ENCODE measurements around the gene NANOS1. TPM values are rescaled to one million over a fixed set of nuclear protein-coding genes. Genes with fewer than 3 reads are reported as not detected.

Gene NANOS1
- 18.0 TPM for total RNA-seq (2021; ENCODE audit: unreplicated experiment)
- 14.0 TPM for polyA plus RNA-seq (2012; ENCODE audit: insufficient read length)
- Bru-seq, nascent RNA: percentile 69 among the genes with signal in this experiment
- BruChase-seq, experiment 1, labeled RNA remaining after a 2-hour chase: percentile 84 among the genes with signal in this experiment
- percentile 92 among the genes with signal in this experiment for BruChase-seq, experiment 2, labeled RNA remaining after a 6-hour chase
- long read RNA-seq, full-length matches to known transcripts: 83 of 83 reads
- long read RNA-seq, partial matches to known transcripts: 0 of 83 reads
- long read RNA-seq, other reads (novel, unspliced or antisense): 0 of 83 reads

- in situ Hi-C loops (cut with HindIII; ENCODE audit: low pct_unique_long_range_greater_than_20kb, low sequenced_read_pairs) (no loop called here), intact Hi-C loops (cut with micrococcal nuclease; ENCODE audit: unreplicated experiment) (loop anchor here (5.0 kb wide), 3 partner anchors 273 to 463 kb away; no protein-coding TSS in a partner anchor)
- peak within 1 kb of the TSS; percentile 60 to 76 for H3K4me3 ChIP-seq (ENCODE audit: low read depth in 2 of 2, low read length in 2 of 2)
- ATAC-seq (peak; percentile 50), DNase-seq (ENCODE audit: low read depth, low spot score) (no peak)
- ChIA-PET CTCF (interaction anchor here (0.7 kb wide), 1 partner anchor 292 kb away, joined by 3 read pairs; no protein-coding TSS in a partner anchor), POLR2A (interaction anchor here (0.5 kb wide), 1 partner anchor 214 kb away, joined by 3 read pairs; no protein-coding TSS in a partner anchor)
- H3K27me3 ChIP-seq (ENCODE audit: control insufficient read depth, insufficient read depth, low read length): no peaks in the 10 kb centered on the region
- H3K4me1 ChIP-seq (ENCODE audit: control insufficient read depth, insufficient read depth, low read length): peaks cover 47% of the 10 kb centered on the region
- H3K27ac ChIP-seq (ENCODE audit: low read length): peak within 1 kb of the TSS; percentile 80
- H3K9me3 ChIP-seq (ENCODE audit: control insufficient read depth, insufficient read depth, low read depth, low read length): no peaks in the 10 kb centered on the region
- BruUV-seq (replicated peaks): no TSS peak
- TF ChIP-seq POLR2AphosphoS5 (IDR thresholded peaks at IDR 0.05; ENCODE audit: low read depth, low read length) (no peak; the same call in 1 of the 2 replicates), SIN3A (IDR thresholded peaks at IDR 0.05; ENCODE audit: borderline replicate concordance, insufficient read depth, low read depth, low read length) (no peak; the same call in 1 of the 2 replicates), TCF7L2 (IDR thresholded peaks at IDR 0.05; ENCODE audit: low read depth, low read length) (no peak), REST (IDR thresholded peaks at IDR 0.05; ENCODE audit: insufficient read depth in 1 of 2, low read depth in 2 of 2, low read length in 1 of 2) (no peak)
- TF ChIP-seq, protein P1, sequence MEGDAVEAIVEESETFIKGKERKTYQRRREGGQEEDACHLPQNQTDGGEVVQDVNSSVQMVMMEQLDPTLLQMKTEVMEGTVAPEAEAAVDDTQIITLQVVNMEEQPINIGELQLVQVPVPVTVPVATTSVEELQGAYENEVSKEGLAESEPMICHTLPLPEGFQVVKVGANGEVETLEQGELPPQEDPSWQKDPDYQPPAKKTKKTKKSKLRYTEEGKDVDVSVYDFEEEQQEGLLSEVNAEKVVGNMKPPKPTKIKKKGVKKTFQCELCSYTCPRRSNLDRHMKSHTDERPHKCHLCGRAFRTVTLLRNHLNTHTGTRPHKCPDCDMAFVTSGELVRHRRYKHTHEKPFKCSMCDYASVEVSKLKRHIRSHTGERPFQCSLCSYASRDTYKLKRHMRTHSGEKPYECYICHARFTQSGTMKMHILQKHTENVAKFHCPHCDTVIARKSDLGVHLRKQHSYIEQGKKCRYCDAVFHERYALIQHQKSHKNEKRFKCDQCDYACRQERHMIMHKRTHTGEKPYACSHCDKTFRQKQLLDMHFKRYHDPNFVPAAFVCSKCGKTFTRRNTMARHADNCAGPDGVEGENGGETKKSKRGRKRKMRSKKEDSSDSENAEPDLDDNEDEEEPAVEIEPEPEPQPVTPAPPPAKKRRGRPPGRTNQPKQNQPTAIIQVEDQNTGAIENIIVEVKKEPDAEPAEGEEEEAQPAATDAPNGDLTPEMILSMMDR (IDR thresholded peaks at IDR 0.05): no peak
- H3K36me3 ChIP-seq (ENCODE audit: control insufficient read depth, insufficient read depth, low read length): peaks cover 14% of the 10 kb centered on the region
These were observed at the start of gene NANOS1 for GRCh38 chr10:119029613-119030420. TSS of gene NANOS1 (plus strand) at chr10:119029714. CDS start at chr10:119029802, 88 bp downstream.

DNA sequence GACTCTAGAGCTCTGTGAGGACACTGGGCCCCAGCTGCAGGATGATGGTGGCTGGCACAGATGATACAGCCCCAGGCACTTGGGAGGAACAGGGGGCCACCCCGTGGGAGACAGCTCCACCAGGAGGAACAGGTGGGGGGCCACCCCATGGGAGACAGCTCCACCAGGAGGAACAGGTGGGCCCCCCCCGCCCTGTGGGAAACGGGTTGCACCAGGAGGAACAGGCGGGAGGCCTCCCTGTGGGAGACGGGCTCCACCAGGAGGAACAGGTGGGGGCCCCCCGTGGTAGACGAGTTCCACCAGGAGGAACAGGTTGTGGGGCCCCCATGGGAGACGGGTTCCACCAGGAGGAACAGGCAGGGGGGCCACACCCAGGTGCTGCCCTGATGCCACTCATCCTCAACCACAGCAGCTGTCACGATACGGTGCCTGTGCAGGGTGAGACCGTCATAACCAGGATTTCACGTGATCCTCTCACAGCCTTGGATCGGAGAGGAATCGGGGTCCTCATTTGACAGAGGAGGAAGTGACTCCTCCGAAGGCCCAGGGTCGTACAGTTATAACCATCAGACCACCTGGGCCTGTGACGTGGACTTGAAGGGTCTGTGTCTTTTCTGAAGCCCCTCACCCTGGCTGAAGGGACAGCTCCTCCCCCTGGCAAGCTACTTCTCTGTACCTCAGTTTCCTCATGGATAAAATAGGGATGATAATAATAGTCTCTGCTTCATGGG, 49.2 kb upstream of the NANOS1 start:
- H3K27me3 ChIP-seq (ENCODE audit: control insufficient read depth, insufficient read depth, low read length): no peaks in the 10 kb centered on the region
- DNase-seq (ENCODE audit: low read depth, low spot score): no peak
- ChIA-PET CTCF (no interaction called here), POLR2A (interaction anchor here (1.1 kb wide), 1 partner anchor 8 kb away, joined by 5 read pairs; no protein-coding TSS in a partner anchor)
- no peaks in the 10 kb centered on the region for H3K36me3 ChIP-seq (ENCODE audit: control insufficient read depth, insufficient read depth, low read length)
- no peak for ATAC-seq
- H3K4me1 ChIP-seq (ENCODE audit: control insufficient read depth, insufficient read depth, low read length): peaks cover 6% of the 10 kb centered on the region; the same call in 1 of the 2 replicates
- in situ Hi-C loops (cut with HindIII; ENCODE audit: low pct_unique_long_range_greater_than_20kb, low sequenced_read_pairs) (no loop called here), intact Hi-C loops (cut with micrococcal nuclease; ENCODE audit: unreplicated experiment) (no loop called here)
- no TSS peak for BruUV-seq (replicated peaks)
- TF ChIP-seq, protein P1 (IDR thresholded peaks at IDR 0.05): no peak
- no peak for TF ChIP-seq REST (IDR thresholded peaks at IDR 0.05; ENCODE audit: insufficient read depth in 1 of 2, low read depth in 2 of 2, low read length in 1 of 2)
- no peak for TF ChIP-seq SIN3A (IDR thresholded peaks at IDR 0.05; ENCODE audit: borderline replicate concordance, insufficient read depth, low read depth, low read length)
- TF ChIP-seq TCF7L2 (IDR thresholded peaks at IDR 0.05; ENCODE audit: low read depth, low read length): no peak
- TF ChIP-seq POLR2AphosphoS5 (IDR thresholded peaks at IDR 0.05; ENCODE audit: low read depth, low read length): no peak
- no peaks in the 10 kb centered on the region for H3K9me3 ChIP-seq (ENCODE audit: control insufficient read depth, insufficient read depth, low read depth, low read length)
- H3K27ac ChIP-seq (ENCODE audit: low read length): no peak overlapping the region
- no peak overlapping the region for H3K4me3 ChIP-seq (ENCODE audit: low read depth in 2 of 2, low read length in 2 of 2)
